ENCODE measurements around the gene ATP1B4. TPM values are rescaled to one million over a fixed set of nuclear protein-coding genes. Genes with fewer than 3 reads are reported as not detected.
"Not testable (repeated sequence)": the region's sequence is repeated elsewhere in the genome, so short reads cannot be mapped to it uniquely, and the experiment has no call there.

Gene ATP1B4
- total RNA-seq, 1 donor from 2014 or later = not detected

GRCh38 chrX:120331116-120331515 lies 30.8 kb upstream of the ATP1B4 start:
- H3K27me3 ChIP-seq (ENCODE audit: control insufficient read depth, insufficient read depth, low read length) = no peaks in the 10 kb centered on the region
- H3K4me3 ChIP-seq (ENCODE audit: low read depth, low read length) = no peak overlapping the region
- no peaks in the 10 kb centered on the region for H3K36me3 ChIP-seq (ENCODE audit: control insufficient read depth, insufficient read depth, low read length)
- TF ChIP-seq CTCF (IDR thresholded peaks at IDR 0.05; ENCODE audit: insufficient read depth, low read length, poor library complexity, severe bottlenecking) = no peak
- no peak for DNase-seq (ENCODE audit: low read depth)

GRCh38 chrX:120332394-120332793 lies 29.5 kb upstream of the ATP1B4 start:
- H3K27me3 ChIP-seq (ENCODE audit: control insufficient read depth, insufficient read depth, low read length) = no peaks in the 10 kb centered on the region
- no peaks in the 10 kb centered on the region for H3K36me3 ChIP-seq (ENCODE audit: control insufficient read depth, insufficient read depth, low read length)
- no peak overlapping the region for H3K4me3 ChIP-seq (ENCODE audit: low read depth, low read length)
- no peak for DNase-seq (ENCODE audit: low read depth)
- no peak for TF ChIP-seq CTCF (IDR thresholded peaks at IDR 0.05; ENCODE audit: insufficient read depth, low read length, poor library complexity, severe bottlenecking)

- H3K4me3 ChIP-seq (ENCODE audit: low read depth, low read length) = no peak overlapping the region
- no peak for TF ChIP-seq CTCF (IDR thresholded peaks at IDR 0.05; ENCODE audit: insufficient read depth, low read length, poor library complexity, severe bottlenecking)
- H3K36me3 ChIP-seq (ENCODE audit: control insufficient read depth, insufficient read depth, low read length) = no peaks in the 10 kb centered on the region
- no peaks in the 10 kb centered on the region for H3K27me3 ChIP-seq (ENCODE audit: control insufficient read depth, insufficient read depth, low read length)
- no peak for DNase-seq (ENCODE audit: low read depth)
Observed at GRCh38 chrX:120334151-120334550, 27.7 kb upstream of the ATP1B4 start.

- no peaks in the 10 kb centered on the region for H3K36me3 ChIP-seq (ENCODE audit: control insufficient read depth, insufficient read depth, low read length)
- DNase-seq (ENCODE audit: low read depth) = no peak
- no peak for TF ChIP-seq CTCF (IDR thresholded peaks at IDR 0.05; ENCODE audit: insufficient read depth, low read length, poor library complexity, severe bottlenecking)
- H3K4me3 ChIP-seq (ENCODE audit: low read depth, low read length) = no peak overlapping the region
- no peaks in the 10 kb centered on the region for H3K27me3 ChIP-seq (ENCODE audit: control insufficient read depth, insufficient read depth, low read length)
Observed at GRCh38 chrX:120334603-120335002, 27.3 kb upstream of the ATP1B4 start.

GRCh38 chrX:120335289-120335688 lies 26.6 kb upstream of the ATP1B4 start:
- DNase-seq (ENCODE audit: low read depth) = no peak
- Histone ChIP-seq H3K4me3 (ENCODE audit: low read depth, low read length) (no peak overlapping the region), H3K27me3 (ENCODE audit: control insufficient read depth, insufficient read depth, low read length) (no peaks in the 10 kb centered on the region), H3K36me3 (ENCODE audit: control insufficient read depth, insufficient read depth, low read length) (no peaks in the 10 kb centered on the region)
- TF ChIP-seq CTCF (IDR thresholded peaks at IDR 0.05; ENCODE audit: insufficient read depth, low read length, poor library complexity, severe bottlenecking) = no peak

- Histone ChIP-seq H3K36me3 (ENCODE audit: control insufficient read depth, insufficient read depth, low read length) (no peaks in the 10 kb centered on the region), H3K4me3 (ENCODE audit: low read depth, low read length) (no peak overlapping the region), H3K27me3 (ENCODE audit: control insufficient read depth, insufficient read depth, low read length) (no peaks in the 10 kb centered on the region)
- TF ChIP-seq CTCF (IDR thresholded peaks at IDR 0.05; ENCODE audit: insufficient read depth, low read length, poor library complexity, severe bottlenecking) = no peak
- DNase-seq (ENCODE audit: low read depth) = no peak
Observed at GRCh38 chrX:120336899-120337298, 25.0 kb upstream of the ATP1B4 start.

GRCh38 chrX:120344566-120344965 lies 17.3 kb upstream of the ATP1B4 start:
- H3K36me3 ChIP-seq (ENCODE audit: control insufficient read depth, insufficient read depth, low read length); DNase-seq (ENCODE audit: low read depth); H3K4me3 ChIP-seq (ENCODE audit: low read depth, low read length); H3K27me3 ChIP-seq (ENCODE audit: control insufficient read depth, insufficient read depth, low read length): not testable (repeated sequence)
